ENCODE measurements around the gene FNDC10.

The FNDC10 gene

GRCh38 chr1:1630965-1631781 is 31.2 kb upstream of the FNDC10 start:
- no peak overlapping the region for H3K27ac ChIP-seq
- no peak for TF ChIP-seq CTCF (conservative IDR thresholded peaks at IDR 0.05)

GRCh38 chr1:1630191-1630964 is 30.4 kb upstream of the FNDC10 start:
- TF ChIP-seq CTCF (conservative IDR thresholded peaks at IDR 0.05) = no peak
- H3K27ac ChIP-seq = no peak overlapping the region

GRCh38 chr1:1629430-1630190 is 29.7 kb upstream of the FNDC10 start:
- no peak for TF ChIP-seq CTCF (conservative IDR thresholded peaks at IDR 0.05)
- H3K27ac ChIP-seq = no peak overlapping the region

GRCh38 chr1:1628754-1629429 is 29.0 kb upstream of the FNDC10 start:
- TF ChIP-seq CTCF (conservative IDR thresholded peaks at IDR 0.05) = no peak
- no peak overlapping the region for H3K27ac ChIP-seq

GRCh38 chr1:1627829-1628753 is 28.2 kb upstream of the FNDC10 start:
- no peak overlapping the region for H3K27ac ChIP-seq
- TF ChIP-seq CTCF (conservative IDR thresholded peaks at IDR 0.05) = no peak

- no peak overlapping the region for H3K27ac ChIP-seq
- no peak for TF ChIP-seq CTCF (conservative IDR thresholded peaks at IDR 0.05)
Observed at GRCh38 chr1:1627261-1627828, 27.4 kb upstream of the FNDC10 start.

Measured in VCaP (cell line).